HEK293 (cell line): Measurements from ENCODE around the gene COQ8A.

Experiments
- CTCF ChIA-PET: fragments of 350-600 bp; formaldehyde crosslinking; extraction: SDS; loops from one replicate; lab custom pipeline; 2021; ENCODE audit warnings: antibody characterized with exemption; lab: Yijun Ruan, JAX
- POLR2A ChIA-PET: fragments of 300-600 bp; formaldehyde crosslinking; extraction: SDS; loops from one replicate; lab custom pipeline; 2020; ENCODE audit warnings: antibody characterized with exemption, inconsistent platforms; lab: Yijun Ruan, JAX
- H3K27ac ChIP-seq: fragments of 200-500 bp; sonication (Bioruptor generic); 2 replicates; pipeline ENCODE4 v1.5.1; 2014; ENCODE audit warnings: low read depth, low read length, control low read depth, inconsistent platforms; ENCODE audit errors: extremely low read depth
- H3K36me3 ChIP-seq, 2 experiments: fragments of 200-500 bp in 1 of 2; sonication (Bioruptor generic) in 1 of 2; 1 replicate in 1 of 2; 2 replicates in 1 of 2; pipeline ENCODE4 v1.5.1; 2014 to 2017; ENCODE audit warnings: inconsistent platforms in 2 of 2, low read length in 2 of 2; ENCODE audit not compliant: control insufficient read depth in 2 of 2, insufficient read depth in 1 of 2
- H3K4me1 ChIP-seq: fragments of 200-500 bp; sonication (Bioruptor generic); 2 replicates; pipeline ENCODE4 v1.5.1; 2014; ENCODE audit warnings: mild to moderate bottlenecking, low read length, inconsistent platforms; ENCODE audit not compliant: control insufficient read depth, insufficient read depth
- H3K4me3 ChIP-seq: 2 replicates; pipeline ENCODE4 v1.5.1; 2011; ENCODE audit warnings: low read depth, mild to moderate bottlenecking, control low read depth, low read length, moderate library complexity
- H3K9me3 ChIP-seq: fragments of 200-500 bp; sonication (Bioruptor generic); 2 replicates; pipeline ENCODE4 v1.5.1; 2014; ENCODE audit warnings: low read depth, low read length, inconsistent platforms; ENCODE audit not compliant: control insufficient read depth, insufficient read depth
- GLIS1 ChIP-seq: fragments of 450-650 bp; formaldehyde crosslinking; IDR thresholded peaks from 2 replicates; pipeline ENCODE4 v1.5.1; 2016; ENCODE audit warnings: missing biosample characterization, missing genetic modification characterization
- HOXA7 ChIP-seq: sonication (generic); formaldehyde crosslinking; IDR thresholded peaks from 2 replicates; pipeline ENCODE4 v1.8.1; 2022; ENCODE audit warnings: missing genetic modification reagents, borderline replicate concordance
- SCRT1 ChIP-seq: fragments of 450-650 bp; formaldehyde crosslinking; IDR thresholded peaks from 2 replicates; pipeline ENCODE4 v1.5.1; 2016; ENCODE audit warnings: missing biosample characterization, missing genetic modification characterization, borderline replicate concordance
- SCRT2 ChIP-seq: fragments of 450-650 bp; formaldehyde crosslinking; IDR thresholded peaks from 2 replicates; pipeline ENCODE4 v1.5.1; 2016; ENCODE audit warnings: missing biosample characterization, missing genetic modification characterization
- ZBTB8A ChIP-seq: fragments of 450-650 bp; formaldehyde crosslinking; IDR thresholded peaks from 2 replicates; pipeline ENCODE4 v1.5.1; 2016; ENCODE audit warnings: missing biosample characterization, missing genetic modification characterization
- ZIC2 ChIP-seq: fragments of 450-650 bp; formaldehyde crosslinking; IDR thresholded peaks from 2 replicates; pipeline ENCODE4 v1.5.1; 2016; ENCODE audit warnings: missing biosample characterization, missing genetic modification characterization
- ZNF138 ChIP-seq: fragments of 450-650 bp; formaldehyde crosslinking; IDR thresholded peaks from 2 replicates; pipeline ENCODE4 v1.5.1; 2016; ENCODE audit warnings: missing biosample characterization, missing genetic modification characterization, borderline replicate concordance
- ZNF423 ChIP-seq: fragments of 450-650 bp; formaldehyde crosslinking; IDR thresholded peaks from 2 replicates; pipeline ENCODE4 v1.5.1; 2016; ENCODE audit warnings: missing biosample characterization, missing genetic modification characterization
- ZNF426 ChIP-seq: fragments of 450-650 bp; formaldehyde crosslinking; IDR thresholded peaks from 2 replicates; pipeline ENCODE4 v1.5.1; 2017; ENCODE audit warnings: missing biosample characterization, missing genetic modification characterization, mild to moderate bottlenecking, inconsistent platforms, moderate library complexity
- ZNF558 ChIP-seq: fragments of 450-650 bp; formaldehyde crosslinking; IDR thresholded peaks from 2 replicates; pipeline ENCODE4 v1.5.1; 2016; ENCODE audit warnings: missing biosample characterization, missing genetic modification characterization
- ZNF785 ChIP-seq: fragments of 450-650 bp; formaldehyde crosslinking; IDR thresholded peaks from 2 replicates; pipeline ENCODE4 v1.5.1; 2016; ENCODE audit warnings: missing biosample characterization, missing genetic modification characterization
- ZNF843 ChIP-seq: fragments of 450-650 bp; formaldehyde crosslinking; IDR thresholded peaks from 2 replicates; pipeline ENCODE4 v1.5.1; 2016; ENCODE audit warnings: missing biosample characterization, missing genetic modification characterization
- TF ChIP-seq, protein P1 (sequence below): fragments of 450-650 bp; formaldehyde crosslinking; IDR thresholded peaks from 2 replicates; pipeline ENCODE4 v1.5.1; 2017; ENCODE audit warnings: missing biosample characterization, missing genetic modification characterization

COQ8A gene

DNA sequence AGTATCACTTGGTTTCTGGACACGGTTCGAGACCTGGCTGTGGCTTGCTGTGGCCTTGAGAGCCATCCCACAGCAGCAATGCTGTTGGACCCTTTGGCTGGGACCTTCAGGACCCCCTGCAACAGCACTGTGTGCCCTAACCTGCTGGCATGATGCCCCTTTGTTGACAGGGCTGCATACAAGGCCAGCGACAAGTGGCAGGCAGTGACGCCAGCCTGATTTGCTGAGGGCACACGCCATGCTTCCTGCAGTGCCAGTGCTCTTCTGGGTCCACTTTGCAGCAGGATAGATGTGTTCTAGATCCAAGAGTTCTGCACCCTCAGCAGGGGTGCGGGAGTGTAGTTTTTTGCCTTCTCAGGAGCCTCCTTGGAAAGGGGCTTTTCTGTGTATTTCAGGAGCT, 32.8 kb downstream of the COQ8A start:
- POLR2A ChIA-PET, result no interaction called here
- TF ChIP-seq ZBTB8A (tag by site-specific recombination) (no peak), SCRT2 (tag by site-specific recombination) (peak; percentile 96), ZNF426 (tag by site-specific recombination) (no peak), SCRT1 (peak; percentile 90; the same call in 1 of the 2 replicates), HOXA7 (CRISPR knock-in tag) (no peak)
- H3K4me3 ChIP-seq, result no peak overlapping the region

DNA sequence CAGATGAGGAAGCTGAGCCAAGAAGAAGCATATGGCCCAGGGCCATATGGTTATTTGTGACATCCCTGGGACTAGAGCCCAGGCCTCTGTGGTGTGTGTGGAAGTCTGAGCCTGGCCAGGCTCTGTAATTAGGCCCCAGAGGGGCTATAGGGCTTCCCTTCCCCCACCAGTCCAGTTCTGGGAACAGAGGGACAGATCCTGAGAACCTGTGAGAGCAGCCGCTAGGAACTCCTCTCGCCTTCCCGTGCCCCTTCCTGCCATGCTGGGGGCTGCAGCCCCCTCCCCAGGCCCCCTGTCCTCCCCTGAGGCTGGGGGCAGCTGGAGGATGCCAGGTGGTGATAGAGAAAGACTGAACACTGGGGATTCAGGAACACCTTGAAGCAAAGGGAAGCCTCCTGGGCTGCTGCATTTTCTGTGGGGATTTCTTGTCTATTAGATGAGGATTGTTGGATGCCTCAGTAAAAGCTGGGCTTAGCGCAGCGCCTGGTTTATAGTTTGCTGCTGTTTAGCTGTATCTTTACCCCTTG, 33.3 kb downstream of the COQ8A start:
- TF ChIP-seq ZNF558 (tag by site-specific recombination) (no peak), SCRT2 (tag by site-specific recombination) (no peak)
- TF ChIP-seq, protein P1, sequence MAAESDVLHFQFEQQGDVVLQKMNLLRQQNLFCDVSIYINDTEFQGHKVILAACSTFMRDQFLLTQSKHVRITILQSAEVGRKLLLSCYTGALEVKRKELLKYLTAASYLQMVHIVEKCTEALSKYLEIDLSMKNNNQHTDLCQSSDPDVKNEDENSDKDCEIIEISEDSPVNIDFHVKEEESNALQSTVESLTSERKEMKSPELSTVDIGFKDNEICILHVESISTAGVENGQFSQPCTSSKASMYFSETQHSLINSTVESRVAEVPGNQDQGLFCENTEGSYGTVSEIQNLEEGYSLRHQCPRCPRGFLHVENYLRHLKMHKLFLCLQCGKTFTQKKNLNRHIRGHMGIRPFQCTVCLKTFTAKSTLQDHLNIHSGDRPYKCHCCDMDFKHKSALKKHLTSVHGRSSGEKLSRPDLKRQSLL (tag by site-specific recombination), result 0 out of 2 replicates have a peak, but pooled peaks have one; percentile 28
- Histone ChIP-seq H3K4me1 (no peaks in the 10 kb centered on the region), H3K4me3 (no peak overlapping the region), H3K27ac (peak overlapping the region; percentile 32; the same call in 1 of the 2 replicates), H3K36me3 (peaks cover 15 to 26% of the 10 kb centered on the region in 2 experiments; a peak in 2 of 3 replicates), H3K9me3 (no peaks in the 10 kb centered on the region)
- ChIA-PET POLR2A (no interaction called here), CTCF (no interaction called here)

More for the DNA sequence above, 32.8 kb downstream of the COQ8A start:
- H3K9me3 ChIP-seq, result no peaks in the 10 kb centered on the region
- peaks cover 13 to 24% of the 10 kb centered on the region in 2 experiments; a peak in 2 of 3 replicates for H3K36me3 ChIP-seq
- no peaks in the 10 kb centered on the region for H3K4me1 ChIP-seq
- no peak overlapping the region for H3K27ac ChIP-seq
- CTCF ChIA-PET, result interaction anchor here (0.6 kb wide), 1 partner anchor 23 kb away, joined by 4 read pairs; no protein-coding TSS in a partner anchor

DNA sequence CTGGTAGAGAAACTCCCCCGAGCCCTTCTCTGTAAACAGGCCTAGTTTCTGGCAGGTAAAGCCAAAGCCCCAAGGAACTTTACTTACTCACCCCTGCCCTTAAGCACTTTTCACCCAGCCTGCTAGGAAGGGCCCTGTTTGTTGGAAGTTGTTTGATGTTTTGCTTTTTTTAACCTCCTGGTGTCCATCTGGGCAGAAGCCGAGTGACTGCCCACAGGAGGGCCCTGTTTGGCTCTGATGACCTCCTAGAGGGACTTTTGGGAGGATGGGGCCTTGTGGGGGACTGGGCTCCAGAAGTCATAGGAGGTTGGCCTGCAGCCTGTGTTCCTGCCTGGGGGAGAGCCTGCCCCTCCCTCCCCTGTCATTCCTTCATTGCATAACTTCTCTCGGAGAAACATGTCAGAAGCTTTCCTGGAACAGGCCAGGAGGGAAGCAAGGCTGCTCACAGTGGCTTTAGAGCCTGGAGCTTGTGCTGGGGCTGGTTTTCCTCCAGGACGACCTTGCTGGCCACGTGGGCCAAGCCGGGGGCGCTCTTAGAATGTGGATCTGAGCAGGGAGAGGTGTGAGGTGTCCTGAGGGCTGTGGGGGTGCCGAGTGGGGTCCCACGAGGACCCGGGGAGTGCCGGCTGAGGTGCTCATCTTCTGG, 33.9 kb downstream of the COQ8A start:
- Histone ChIP-seq H3K27ac (peak overlapping the region; percentile 32; the same call in 1 of the 2 replicates), H3K9me3 (no peaks in the 10 kb centered on the region), H3K4me3 (no peak overlapping the region), H3K4me1 (no peaks in the 10 kb centered on the region), H3K36me3 (peaks cover 19 to 30% of the 10 kb centered on the region in 2 experiments; a peak in 2 of 3 replicates)
- ChIA-PET CTCF (no interaction called here), POLR2A (no interaction called here)
- TF ChIP-seq ZNF785 (tag by site-specific recombination) (no peak), GLIS1 (peak; percentile 84), ZNF423 (tag by site-specific recombination) (no peak), ZIC2 (tag by site-specific recombination) (peak; percentile 87), ZNF843 (tag by site-specific recombination) (no peak), ZNF138 (no peak)

DNA sequence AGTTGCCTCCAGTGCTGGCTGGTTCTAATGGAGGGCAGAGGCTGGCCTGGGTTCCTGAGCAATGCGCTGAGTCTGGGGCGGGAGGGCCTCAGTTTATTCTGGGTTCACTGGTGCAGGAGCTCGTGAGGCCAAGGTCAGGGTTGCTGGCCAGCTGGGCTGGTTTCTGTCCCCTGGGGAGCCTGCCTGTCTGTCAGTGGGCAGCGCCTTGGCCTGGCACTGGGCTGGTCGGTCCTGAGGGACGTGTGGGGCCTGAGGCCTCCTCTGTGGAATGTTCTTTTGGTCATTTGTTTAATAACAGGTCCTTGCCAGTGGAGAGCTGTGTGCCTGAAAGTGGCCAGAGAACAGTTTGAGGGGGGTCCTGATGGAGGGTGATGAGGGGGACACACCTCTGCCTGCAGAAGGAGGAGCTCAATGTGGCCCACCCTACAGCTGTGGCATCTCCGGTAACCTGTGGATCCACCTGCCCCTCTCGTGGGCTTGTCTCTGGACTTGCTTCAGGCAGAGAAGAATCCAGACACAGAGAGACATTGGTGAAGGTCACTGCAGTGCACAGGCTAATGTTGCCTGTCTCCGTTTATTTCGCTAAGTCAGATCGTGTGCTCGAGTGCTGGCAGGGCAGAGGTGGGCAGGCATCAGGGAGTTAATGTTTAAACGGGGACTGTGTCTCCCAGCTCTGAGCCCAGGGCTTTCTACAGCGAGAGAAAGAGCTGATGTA, 34.6 kb downstream of the COQ8A start:
- CTCF ChIA-PET, result interaction anchor here (0.8 to 1.0 kb wide), 2 partner anchors 165 to 366 kb away, joined by 3 read pairs; no protein-coding TSS in a partner anchor
- TF ChIP-seq SCRT2 (tag by site-specific recombination) (peak; percentile 57), ZNF138 (no peak)
- TF ChIP-seq, all 188 proteins: peak for 1
- H3K4me1 ChIP-seq, result no peaks in the 10 kb centered on the region
- H3K27ac ChIP-seq, result no peak overlapping the region
- POLR2A ChIA-PET, result interaction anchor here (0.6 kb wide), 1 partner anchor 36 kb away, joined by 7 read pairs; no protein-coding TSS in a partner anchor
- no peak overlapping the region for H3K4me3 ChIP-seq
- no peaks in the 10 kb centered on the region for H3K9me3 ChIP-seq
- H3K36me3 ChIP-seq, result peaks cover 16 to 30% of the 10 kb centered on the region in 2 experiments; a peak in 2 of 3 replicates
